Hepatocyte (in vitro differentiated cells): ENCODE measurements around the gene LRRC61. TPM values are rescaled to one million over a fixed set of nuclear protein-coding genes. Genes with fewer than 3 reads are reported as not detected.
A peak's percentile ranks its signal among the peaks of the same experiment; 100 is the strongest.

ENCODE experiments used
- DNase-seq: peaks from one replicate; pipeline ENCODE4 v3.0.0-alpha.2; 2016; ENCODE audit warnings: low spot score
- H2AFZ ChIP-seq: fragments of 200-600 bp; sonication (generic); 2 replicates; pipeline ENCODE4 v1.6.0; 2016; ENCODE audit warnings: antibody characterized with exemption, mild to moderate bottlenecking
- H3K27ac ChIP-seq: fragments of 200-600 bp; sonication (generic); 2 replicates; pipeline ENCODE4 v1.5.1; 2016; ENCODE audit warnings: mild to moderate bottlenecking
- H3K27me3 ChIP-seq: fragments of 200-600 bp; sonication (generic); 2 replicates; pipeline ENCODE4 v1.6.1; 2016
- H3K36me3 ChIP-seq: fragments of 200-600 bp; sonication (generic); replicated peaks from 2 replicates; pipeline ENCODE4 v1.5.1; 2016; ENCODE audit warnings: low read depth; ENCODE audit not compliant: insufficient read depth
- H3K4me1 ChIP-seq: fragments of 200-600 bp; sonication (generic); 2 replicates; pipeline ENCODE4 v1.5.1; 2016; ENCODE audit warnings: mild to moderate bottlenecking, moderate library complexity; ENCODE audit not compliant: insufficient read depth
- H3K4me2 ChIP-seq: fragments of 200-600 bp; sonication (generic); 2 replicates; pipeline ENCODE4 v1.6.0; 2016
- H3K4me3 ChIP-seq: fragments of 200-600 bp; sonication (generic); 2 replicates; pipeline ENCODE4 v1.5.1; 2016; ENCODE audit warnings: mild to moderate bottlenecking
- H3K79me2 ChIP-seq: fragments of 200-600 bp; sonication (generic); 2 replicates; pipeline ENCODE4 v1.6.0; 2017; ENCODE audit warnings: mild to moderate bottlenecking
- H3K9me2 ChIP-seq: fragments of 200-600 bp; sonication (generic); replicated peaks from 2 replicates; pipeline ENCODE4 v1.6.0; 2017; ENCODE audit warnings: mild to moderate bottlenecking; ENCODE audit not compliant: insufficient read depth
- H3K9me3 ChIP-seq: fragments of 200-600 bp; sonication (generic); 2 replicates; pipeline ENCODE4 v1.5.1; 2016; ENCODE audit warnings: low read depth, mild to moderate bottlenecking
- H4K20me1 ChIP-seq: fragments of 200-600 bp; sonication (generic); 2 replicates; pipeline ENCODE4 v1.6.0; 2016; ENCODE audit warnings: mild to moderate bottlenecking; ENCODE audit not compliant: insufficient read depth, poor library complexity, severe bottlenecking
- EZH2 ChIP-seq: fragments of 200-600 bp; sonication (generic); IDR thresholded peaks from 2 replicates; pipeline ENCODE4 v1.6.1; 2016; ENCODE audit warnings: antibody characterized with exemption, mild to moderate bottlenecking, borderline replicate concordance
- EZH2phosphoT487 ChIP-seq: fragments of 200-600 bp; sonication (generic); IDR thresholded peaks from one replicate; pipeline ENCODE4 v1.6.1; 2018; ENCODE audit warnings: antibody characterized with exemption, mild to moderate bottlenecking, low read depth, moderate library complexity; ENCODE audit not compliant: unreplicated experiment, severe bottlenecking
- WGBS: methylation state at CpG from one replicate; pipeline ENCODE4 v1.1.6; 2016; ENCODE audit warnings: low lambda C conversion rate; ENCODE audit errors: missing lambda C conversion rate; 5-methylcytosine and 5-hydroxymethylcytosine counted together
- polyA plus RNA-seq: library from polyadenylated mRNA; unstranded; fragments of >200 nt; fragmentation: Nextera tagmentation; extraction: Ambion mirVana; gene quantifications from 2 replicates; pipeline ENCODE4 v1.2.1, GENCODE V29; 2016
- total RNA-seq: library from RNA; depleted of rRNA; stranded (reverse); fragments of >200 nt; gene quantifications from 2 replicates; pipeline ENCODE4 v1.2.3, GENCODE V29; 2014
- TF ChIP-seq, protein P1 (sequence below): fragments of 200-600 bp; sonication (generic); IDR thresholded peaks from 2 replicates; pipeline ENCODE4 v1.5.1; 2016; ENCODE audit warnings: antibody characterized with exemption, mild to moderate bottlenecking; ENCODE audit not compliant: poor library complexity

Gene LRRC61
- total and polyA plus RNA-seq, 2 experiments from 2014 or later = 23.4 to 38.7 TPM

DNA sequence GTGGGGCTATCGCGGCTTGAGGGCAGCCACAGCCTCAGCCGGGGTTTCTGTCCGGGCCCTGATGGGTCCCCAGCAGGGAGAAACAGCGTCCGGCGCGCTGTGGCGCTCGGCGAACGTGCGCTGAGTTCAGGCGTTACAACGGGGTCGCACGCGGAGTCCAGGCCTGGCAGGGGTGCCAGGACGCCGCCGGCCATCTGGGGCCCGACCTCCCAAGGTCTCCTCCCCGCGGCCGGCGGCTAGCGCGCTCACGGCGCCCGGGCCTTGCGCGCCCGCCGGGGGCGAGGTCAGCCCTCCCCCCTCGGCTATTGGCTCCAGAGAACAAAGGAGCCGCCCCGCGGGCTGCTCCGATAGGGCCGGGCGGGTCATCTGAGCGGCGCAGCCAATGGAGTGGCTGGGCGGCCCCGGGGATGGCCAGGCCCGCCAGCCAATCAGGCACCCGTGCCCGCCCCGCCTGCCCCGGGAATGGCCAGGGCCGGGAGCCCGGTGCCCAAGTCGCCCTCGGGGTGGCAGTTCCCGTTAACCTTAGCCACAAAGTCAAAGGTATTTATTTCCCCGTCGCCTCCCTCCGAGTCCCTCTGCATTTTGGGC, 55.8 kb downstream of the LRRC61 start, which contains the start of gene ZNF775:
Gene ZNF775 (plus strand): TSS at position 478 of the 588 bp plus-strand sequence. CDS start 9,141 bp downstream, outside the sequence.
- under 1% methylated on average over 49 of the region's 60 CpGs for WGBS
- Histone ChIP-seq H3K4me1 (peaks cover 62% of the 10 kb centered on the region), H2AFZ (peak within 1 kb of the TSS; percentile 86)

DNA sequence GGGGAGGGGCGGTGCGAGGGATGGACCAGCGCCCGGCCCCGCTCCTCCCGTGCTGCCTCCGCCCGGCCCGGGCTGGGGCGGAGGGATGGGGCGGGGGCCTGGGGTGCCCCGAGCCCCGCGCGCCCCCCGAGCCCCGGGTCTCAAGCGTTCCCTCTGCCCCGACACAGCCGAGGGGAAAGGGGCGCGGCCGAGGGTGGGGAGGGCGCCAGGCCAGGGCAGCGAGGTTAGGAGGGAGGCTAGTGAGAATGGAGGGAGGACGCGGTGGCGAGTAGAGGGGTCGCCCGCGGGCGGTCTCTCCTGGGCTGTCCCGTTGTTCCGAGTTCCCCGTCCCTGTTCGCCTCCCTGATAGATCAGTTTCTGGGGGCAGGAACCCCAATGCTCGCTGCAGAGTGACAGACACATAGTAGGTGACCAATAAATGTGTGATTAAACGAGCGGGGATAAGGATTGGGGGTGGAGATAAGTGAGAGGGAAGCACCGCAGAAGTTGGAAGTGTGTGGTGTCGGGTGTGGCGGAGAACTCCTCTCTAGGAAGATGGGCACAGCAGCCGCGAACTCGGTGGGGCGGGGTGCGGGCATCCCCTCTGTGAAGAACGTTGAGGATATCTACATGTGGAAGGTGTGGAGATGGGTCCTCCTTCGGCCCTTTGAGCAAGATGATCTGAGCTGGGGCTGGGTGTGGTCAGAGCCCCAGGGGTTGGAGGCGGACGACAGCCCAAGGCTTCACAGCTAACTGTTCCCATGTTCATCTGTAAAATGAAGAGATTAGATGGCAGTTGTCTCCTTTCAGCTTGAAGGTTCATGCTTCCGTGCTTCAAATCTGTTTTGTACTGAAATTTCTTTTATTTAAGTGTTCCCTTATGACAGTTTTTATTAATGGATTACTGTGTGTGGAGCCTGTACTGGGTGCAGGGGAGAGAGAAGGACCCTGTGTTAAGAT, 56.6 kb downstream of the LRRC61 start:
- Histone ChIP-seq H3K36me3 (no peaks in the 10 kb centered on the region), H3K4me3 (peak overlapping the region; percentile 91), H2AFZ (peak overlapping the region; percentile 86), H4K20me1 (no peaks in the 10 kb centered on the region), H3K27ac (peak overlapping the region; percentile 61), H3K9me3 (no peaks in the 10 kb centered on the region), H3K27me3 (no peaks in the 10 kb centered on the region), H3K79me2 (peaks cover 53% of the 10 kb centered on the region), H3K4me2 (peak overlapping the region; percentile 95), H3K9me2 (no peaks in the 10 kb centered on the region), H3K4me1 (peaks cover 60% of the 10 kb centered on the region)
- WGBS = 3% methylated on average over 22 of the region's 52 CpGs
- DNase-seq = no peak
- TF ChIP-seq EZH2phosphoT487 = no peak

More for the DNA sequence above, 55.8 kb downstream of the LRRC61 start, which contains the start of gene ZNF775:
- Histone ChIP-seq H3K4me2 (peak within 1 kb of the TSS; percentile 95), H3K9me2 (no peaks in the 10 kb centered on the region), H3K4me3 (peak within 1 kb of the TSS; percentile 91), H4K20me1 (no peaks in the 10 kb centered on the region), H3K27ac (peak within 1 kb of the TSS; percentile 95), H3K36me3 (no peaks in the 10 kb centered on the region), H3K27me3 (no peaks in the 10 kb centered on the region), H3K79me2 (peaks cover 59% of the 10 kb centered on the region), H3K9me3 (no peaks in the 10 kb centered on the region)
- peak; percentile 99 for DNase-seq
- TF ChIP-seq, protein P1, sequence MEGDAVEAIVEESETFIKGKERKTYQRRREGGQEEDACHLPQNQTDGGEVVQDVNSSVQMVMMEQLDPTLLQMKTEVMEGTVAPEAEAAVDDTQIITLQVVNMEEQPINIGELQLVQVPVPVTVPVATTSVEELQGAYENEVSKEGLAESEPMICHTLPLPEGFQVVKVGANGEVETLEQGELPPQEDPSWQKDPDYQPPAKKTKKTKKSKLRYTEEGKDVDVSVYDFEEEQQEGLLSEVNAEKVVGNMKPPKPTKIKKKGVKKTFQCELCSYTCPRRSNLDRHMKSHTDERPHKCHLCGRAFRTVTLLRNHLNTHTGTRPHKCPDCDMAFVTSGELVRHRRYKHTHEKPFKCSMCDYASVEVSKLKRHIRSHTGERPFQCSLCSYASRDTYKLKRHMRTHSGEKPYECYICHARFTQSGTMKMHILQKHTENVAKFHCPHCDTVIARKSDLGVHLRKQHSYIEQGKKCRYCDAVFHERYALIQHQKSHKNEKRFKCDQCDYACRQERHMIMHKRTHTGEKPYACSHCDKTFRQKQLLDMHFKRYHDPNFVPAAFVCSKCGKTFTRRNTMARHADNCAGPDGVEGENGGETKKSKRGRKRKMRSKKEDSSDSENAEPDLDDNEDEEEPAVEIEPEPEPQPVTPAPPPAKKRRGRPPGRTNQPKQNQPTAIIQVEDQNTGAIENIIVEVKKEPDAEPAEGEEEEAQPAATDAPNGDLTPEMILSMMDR = no peak
- TF ChIP-seq EZH2 (no peak), EZH2phosphoT487 (no peak)

DNA sequence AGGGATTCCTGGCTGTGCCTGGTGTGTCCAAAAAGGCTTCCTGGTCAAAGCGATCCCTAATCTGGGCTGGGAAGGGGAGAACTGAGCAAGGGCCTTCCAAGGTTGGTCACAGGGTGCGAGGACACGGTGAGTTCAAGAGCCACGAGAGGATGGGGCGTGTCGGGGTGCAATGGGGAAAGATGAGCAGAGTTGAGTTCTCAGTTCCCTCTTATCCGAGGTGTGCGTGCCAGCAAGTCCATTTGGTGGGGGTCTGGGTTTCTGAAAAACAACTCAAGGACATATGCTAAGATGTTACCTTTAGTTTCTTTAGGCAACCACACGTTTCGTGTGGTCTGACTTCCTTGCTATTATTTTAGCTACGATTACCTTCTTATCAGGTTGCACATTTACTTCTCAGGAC, 57.3 kb downstream of the LRRC61 start:
- Histone ChIP-seq H3K4me1 (peaks cover 60% of the 10 kb centered on the region), H3K4me3 (no peak overlapping the region)
- 86% methylated on average over 11 of the region's 11 CpGs for WGBS

DNA sequence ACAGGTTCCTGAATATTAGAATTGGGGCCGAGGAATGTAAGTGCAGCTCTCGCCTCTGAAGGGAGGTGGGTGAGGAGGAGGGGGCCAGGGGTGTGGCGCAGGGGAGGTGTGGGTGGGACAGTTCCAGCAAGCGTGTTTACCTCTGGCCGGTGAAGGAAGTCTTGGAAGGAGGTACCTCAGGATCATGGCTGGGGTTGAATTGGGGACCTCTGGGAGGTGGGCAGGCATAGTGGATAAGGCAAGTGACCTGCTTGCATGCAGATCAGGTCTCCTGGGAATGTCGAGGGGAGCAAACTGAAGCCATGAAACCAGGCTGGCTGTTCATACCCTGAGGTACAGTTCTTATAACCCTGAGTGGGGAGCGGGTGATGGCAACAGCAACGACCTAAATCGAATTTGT, 57.9 kb downstream of the LRRC61 start:
- Histone ChIP-seq H3K9me2 (no peaks in the 10 kb centered on the region), H3K36me3 (no peaks in the 10 kb centered on the region), H3K4me3 (no peak overlapping the region), H3K79me2 (peaks cover 43% of the 10 kb centered on the region), H3K27ac (no peak overlapping the region), H2AFZ (no peak overlapping the region), H3K4me1 (peaks cover 55% of the 10 kb centered on the region), H4K20me1 (no peaks in the 10 kb centered on the region), H3K27me3 (no peaks in the 10 kb centered on the region), H3K4me2 (peak overlapping the region; percentile 95), H3K9me3 (no peaks in the 10 kb centered on the region)
- TF ChIP-seq, protein P1 = no peak
- no peak for TF ChIP-seq EZH2phosphoT487
- no peak for TF ChIP-seq EZH2
- DNase-seq = no peak
- 73% methylated on average over 8 of the region's 9 CpGs for WGBS

More for the DNA sequence above, 57.3 kb downstream of the LRRC61 start:
- no peak overlapping the region for H2AFZ ChIP-seq
- H3K9me3 ChIP-seq = no peaks in the 10 kb centered on the region
- no peaks in the 10 kb centered on the region for H3K9me2 ChIP-seq
- no peaks in the 10 kb centered on the region for H4K20me1 ChIP-seq
- H3K4me2 ChIP-seq = peak overlapping the region; percentile 95
- H3K36me3 ChIP-seq = no peaks in the 10 kb centered on the region
- TF ChIP-seq EZH2phosphoT487 (no peak), EZH2 (no peak)
- H3K79me2 ChIP-seq = peaks cover 48% of the 10 kb centered on the region
- H3K27me3 ChIP-seq = no peaks in the 10 kb centered on the region
- DNase-seq = no peak
- H3K27ac ChIP-seq = no peak overlapping the region
